ENCODE data around the gene STOML3. TPM values are rescaled to one million over a fixed set of nuclear protein-coding genes. Genes with fewer than 3 reads are reported as not detected.

The STOML3 gene
- total and polyA plus RNA-seq, 2 of the 4 experiments (the other 2 are of a cell fraction): not detected

DNA sequence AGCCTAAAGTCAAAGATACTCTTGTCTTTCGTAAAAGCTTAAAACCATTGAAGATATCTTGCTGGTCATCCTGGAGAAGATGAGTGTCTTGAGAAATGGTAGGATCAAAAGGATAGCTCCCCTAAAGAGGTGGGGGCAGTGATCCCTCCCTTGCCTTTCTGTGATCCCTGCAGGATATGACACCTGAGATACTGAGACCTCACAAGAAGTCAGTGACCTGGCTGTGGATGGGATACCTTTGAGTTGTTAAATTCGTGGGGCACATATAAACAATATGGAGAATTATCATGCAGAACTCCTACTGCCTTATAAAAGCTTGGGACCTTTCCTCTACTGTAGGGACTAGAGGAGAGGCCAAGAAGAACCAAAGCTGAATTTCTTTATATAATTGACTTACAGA, 21.4 kb downstream of the STOML3 start:
- H3K4me3 ChIP-seq (ENCODE audit: insufficient read depth, low read depth, low read length): no peak overlapping the region
- intact Hi-C loops (cut with micrococcal nuclease): no loop called here
- no peaks in the 10 kb centered on the region for H3K4me1 ChIP-seq (ENCODE audit: control insufficient read depth, insufficient read depth, low read length)
- ATAC-seq (ENCODE audit: low read depth) (no peak), DNase-seq (no peak)
- no peaks in the 10 kb centered on the region for H3K9me1 ChIP-seq (ENCODE audit: insufficient read depth, low read length)
- no CpG with 5 or more reads among the region's 2 CpGs for WGBS, 2 experiments (ENCODE audit: extremely low coverage in 2 of 2, insufficient read length in 1 of 2)
- H2AK5ac ChIP-seq (ENCODE audit: low read depth, low read length): no peak overlapping the region
- no peak overlapping the region for H2AK9ac ChIP-seq (replicated peaks; ENCODE audit: low read depth, low read length, poor library complexity)
- no peaks in the 10 kb centered on the region for H3K27me3 ChIP-seq (ENCODE audit: control insufficient read depth, insufficient read depth, low read length)
- H2BK20ac ChIP-seq (ENCODE audit: low read depth, low read length): no peak overlapping the region
- H2BK15ac ChIP-seq (ENCODE audit: low read depth, low read length): no peak overlapping the region
- H3K36me3 ChIP-seq (ENCODE audit: control insufficient read depth, insufficient read depth, low read length): no peaks in the 10 kb centered on the region
- H4K5ac ChIP-seq (ENCODE audit: low read depth, low read length): no peak overlapping the region
- no peak overlapping the region for H4K8ac ChIP-seq (ENCODE audit: low read depth in 2 of 2, low read length in 2 of 2)
- ChIA-PET POLR2A (ENCODE audit: unreplicated experiment) (no interaction called here), CTCF (no interaction called here)
- H3K9me3 ChIP-seq (ENCODE audit: control insufficient read depth, insufficient read depth, low read length): no peaks in the 10 kb centered on the region
- H3K18ac ChIP-seq (ENCODE audit: low read depth, low read length): no peak overlapping the region
- H2BK5ac ChIP-seq (ENCODE audit: low read depth, low read length, poor library complexity, severe bottlenecking): no peak overlapping the region
- dilution Hi-C loops (cut with HindIII; ENCODE audit: low sequenced_read_pairs, unreplicated experiment): no loop called here
- H4K20me1 ChIP-seq (ENCODE audit: insufficient read depth, low read length): no peaks in the 10 kb centered on the region
- H3K79me1 ChIP-seq (ENCODE audit: low read depth in 1 of 2, low read length in 2 of 2): no peaks in the 10 kb centered on the region
- no peak overlapping the region for H3K14ac ChIP-seq (replicated peaks; ENCODE audit: low read depth, low read length)
- TF ChIP-seq NFE2L2 (IDR thresholded peaks at IDR 0.05; ENCODE audit: low read depth, low read length) (no peak), SMC3 (IDR thresholded peaks at IDR 0.05; ENCODE audit: low read depth, low read length) (no peak), POLR2A (IDR thresholded peaks at IDR 0.05; ENCODE audit: low read depth, low read length) (no peak), MAZ (IDR thresholded peaks at IDR 0.05; ENCODE audit: borderline replicate concordance, low read depth, low read length) (no peak), CHD1 (IDR thresholded peaks at IDR 0.05; ENCODE audit: low read depth, low read length) (no peak), BHLHE40 (IDR thresholded peaks at IDR 0.05; ENCODE audit: low read depth, low read length) (no peak), MAFK (IDR thresholded peaks at IDR 0.05; ENCODE audit: low read depth, low read length) (no peak), FOS (IDR thresholded peaks at IDR 0.05; ENCODE audit: low read depth, low read length) (no peak), RFX5 (IDR thresholded peaks at IDR 0.05; ENCODE audit: low read depth, low read length) (no peak)
- TF ChIP-seq, protein P1, sequence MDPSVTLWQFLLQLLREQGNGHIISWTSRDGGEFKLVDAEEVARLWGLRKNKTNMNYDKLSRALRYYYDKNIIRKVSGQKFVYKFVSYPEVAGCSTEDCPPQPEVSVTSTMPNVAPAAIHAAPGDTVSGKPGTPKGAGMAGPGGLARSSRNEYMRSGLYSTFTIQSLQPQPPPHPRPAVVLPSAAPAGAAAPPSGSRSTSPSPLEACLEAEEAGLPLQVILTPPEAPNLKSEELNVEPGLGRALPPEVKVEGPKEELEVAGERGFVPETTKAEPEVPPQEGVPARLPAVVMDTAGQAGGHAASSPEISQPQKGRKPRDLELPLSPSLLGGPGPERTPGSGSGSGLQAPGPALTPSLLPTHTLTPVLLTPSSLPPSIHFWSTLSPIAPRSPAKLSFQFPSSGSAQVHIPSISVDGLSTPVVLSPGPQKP (IDR thresholded peaks at IDR 0.05; ENCODE audit: borderline replicate concordance, low read depth, low read length): no peak
- TF ChIP-seq, protein P2, sequence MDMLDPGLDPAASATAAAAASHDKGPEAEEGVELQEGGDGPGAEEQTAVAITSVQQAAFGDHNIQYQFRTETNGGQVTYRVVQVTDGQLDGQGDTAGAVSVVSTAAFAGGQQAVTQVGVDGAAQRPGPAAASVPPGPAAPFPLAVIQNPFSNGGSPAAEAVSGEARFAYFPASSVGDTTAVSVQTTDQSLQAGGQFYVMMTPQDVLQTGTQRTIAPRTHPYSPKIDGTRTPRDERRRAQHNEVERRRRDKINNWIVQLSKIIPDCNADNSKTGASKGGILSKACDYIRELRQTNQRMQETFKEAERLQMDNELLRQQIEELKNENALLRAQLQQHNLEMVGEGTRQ (IDR thresholded peaks at IDR 0.05; ENCODE audit: low read depth, low read length): no peak
- TF ChIP-seq, protein P3, sequence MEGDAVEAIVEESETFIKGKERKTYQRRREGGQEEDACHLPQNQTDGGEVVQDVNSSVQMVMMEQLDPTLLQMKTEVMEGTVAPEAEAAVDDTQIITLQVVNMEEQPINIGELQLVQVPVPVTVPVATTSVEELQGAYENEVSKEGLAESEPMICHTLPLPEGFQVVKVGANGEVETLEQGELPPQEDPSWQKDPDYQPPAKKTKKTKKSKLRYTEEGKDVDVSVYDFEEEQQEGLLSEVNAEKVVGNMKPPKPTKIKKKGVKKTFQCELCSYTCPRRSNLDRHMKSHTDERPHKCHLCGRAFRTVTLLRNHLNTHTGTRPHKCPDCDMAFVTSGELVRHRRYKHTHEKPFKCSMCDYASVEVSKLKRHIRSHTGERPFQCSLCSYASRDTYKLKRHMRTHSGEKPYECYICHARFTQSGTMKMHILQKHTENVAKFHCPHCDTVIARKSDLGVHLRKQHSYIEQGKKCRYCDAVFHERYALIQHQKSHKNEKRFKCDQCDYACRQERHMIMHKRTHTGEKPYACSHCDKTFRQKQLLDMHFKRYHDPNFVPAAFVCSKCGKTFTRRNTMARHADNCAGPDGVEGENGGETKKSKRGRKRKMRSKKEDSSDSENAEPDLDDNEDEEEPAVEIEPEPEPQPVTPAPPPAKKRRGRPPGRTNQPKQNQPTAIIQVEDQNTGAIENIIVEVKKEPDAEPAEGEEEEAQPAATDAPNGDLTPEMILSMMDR (conservative IDR thresholded peaks at IDR 0.05; ENCODE audit: low read depth, low read length): no peak
- H4K91ac ChIP-seq (ENCODE audit: insufficient read depth, low read depth, low read length): no peak overlapping the region
- H3K23ac ChIP-seq (ENCODE audit: low read depth, low read length): no peak overlapping the region
- in situ Hi-C loops (cut with MboI; ENCODE audit: low sequenced_read_pairs): no loop called here
- H3K4me2 ChIP-seq (ENCODE audit: low read depth, low read length): no peak overlapping the region
- H2AFZ ChIP-seq (replicated peaks; ENCODE audit: low read length, poor library complexity): no peak overlapping the region
- H3K27ac ChIP-seq (ENCODE audit: insufficient read depth, low read length): no peak overlapping the region
- no peak overlapping the region for H2BK120ac ChIP-seq (ENCODE audit: low read depth, low read length)
- no peak overlapping the region for H3K56ac ChIP-seq (ENCODE audit: extremely low read depth, insufficient read depth, low read length)
- no peak overlapping the region for H3K9ac ChIP-seq (ENCODE audit: low read depth, low read length)
- no TSS peak for BruUV-seq (replicated peaks)
- no peak overlapping the region for H3K4ac ChIP-seq (ENCODE audit: low read depth, low read length)

Data from IMR-90 (cell line).